ENCODE results near the gene VPS13D. TPM values are rescaled to one million over a fixed set of nuclear protein-coding genes. Genes with fewer than 3 reads are reported as not detected.

Gene VPS13D
- total RNA-seq, 1 donor from 2014 or later, result 77.8 TPM

GRCh38 chr1:12194666-12195216, 35.1 kb upstream of the VPS13D start:
- no peaks in the 10 kb centered on the region for H3K36me3 Mint-ChIP-seq
- H3K27ac Mint-ChIP-seq, result no peak overlapping the region

GRCh38 chr1:12195416-12195815, 34.4 kb upstream of the VPS13D start:
- Mint-ChIP-seq H3K4me3 (no peak overlapping the region), H3K27ac (no peak overlapping the region), H3K4me1 (peaks cover 2% of the 10 kb centered on the region), H3K9me3 (no peaks in the 10 kb centered on the region), H3K36me3 (no peaks in the 10 kb centered on the region), H3K27me3 (ENCODE audit: low read depth) (peaks cover 11% of the 10 kb centered on the region)
- no peak for DNase-seq (ENCODE audit: low spot score in 2 of 2, unreplicated experiment in 2 of 2)
- no peak for TF ChIP-seq CTCF (IDR thresholded peaks at IDR 0.05; ENCODE audit: unreplicated experiment)

More at GRCh38 chr1:12194666-12195216, 35.1 kb upstream of the VPS13D start:
- TF ChIP-seq CTCF (IDR thresholded peaks at IDR 0.05; ENCODE audit: unreplicated experiment), result no peak
- DNase-seq (ENCODE audit: low spot score in 2 of 2, unreplicated experiment in 2 of 2), result no peak
- Mint-ChIP-seq H3K4me1 (peaks cover 2% of the 10 kb centered on the region), H3K9me3 (no peaks in the 10 kb centered on the region), H3K27me3 (ENCODE audit: low read depth) (peaks cover 11% of the 10 kb centered on the region), H3K4me3 (no peak overlapping the region)

- no peak for TF ChIP-seq CTCF (IDR thresholded peaks at IDR 0.05; ENCODE audit: unreplicated experiment)
- peaks cover 2% of the 10 kb centered on the region for H3K4me1 Mint-ChIP-seq
- no peak overlapping the region for H3K4me3 Mint-ChIP-seq
- no peak overlapping the region for H3K27ac Mint-ChIP-seq
- no peaks in the 10 kb centered on the region for H3K9me3 Mint-ChIP-seq
- H3K36me3 Mint-ChIP-seq, result no peaks in the 10 kb centered on the region
- DNase-seq (ENCODE audit: low spot score in 2 of 2, unreplicated experiment in 2 of 2), result no peak
- H3K27me3 Mint-ChIP-seq (ENCODE audit: low read depth), result peaks cover 1% of the 10 kb centered on the region
These were observed 33.0 kb upstream of the VPS13D start for GRCh38 chr1:12196641-12197482.

GRCh38 chr1:12197483-12197880, 32.3 kb upstream of the VPS13D start:
- TF ChIP-seq CTCF (IDR thresholded peaks at IDR 0.05; ENCODE audit: unreplicated experiment), result no peak
- H3K4me3 Mint-ChIP-seq, result no peak overlapping the region
- no peaks in the 10 kb centered on the region for H3K9me3 Mint-ChIP-seq
- H3K27ac Mint-ChIP-seq, result no peak overlapping the region
- no peaks in the 10 kb centered on the region for H3K36me3 Mint-ChIP-seq
- no peaks in the 10 kb centered on the region for H3K27me3 Mint-ChIP-seq (ENCODE audit: low read depth)
- H3K4me1 Mint-ChIP-seq, result peaks cover 2% of the 10 kb centered on the region
- no peak for DNase-seq (ENCODE audit: low spot score in 2 of 2, unreplicated experiment in 2 of 2)

- H3K4me3 Mint-ChIP-seq, result no peak overlapping the region
- no peak overlapping the region for H3K27ac Mint-ChIP-seq
- DNase-seq (ENCODE audit: low spot score in 2 of 2, unreplicated experiment in 2 of 2), result no peak
- H3K9me3 Mint-ChIP-seq, result no peaks in the 10 kb centered on the region
- no peaks in the 10 kb centered on the region for H3K27me3 Mint-ChIP-seq (ENCODE audit: low read depth)
- no peaks in the 10 kb centered on the region for H3K36me3 Mint-ChIP-seq
- peaks cover 2% of the 10 kb centered on the region for H3K4me1 Mint-ChIP-seq
- no peak for TF ChIP-seq CTCF (IDR thresholded peaks at IDR 0.05; ENCODE audit: unreplicated experiment)
These were observed 29.6 kb upstream of the VPS13D start for GRCh38 chr1:12200208-12200607.

Data from mesothelial cell of epicardium (in vitro differentiated cells).